Measurements from ENCODE around the gene IQGAP2.

Gene IQGAP2

DNA sequence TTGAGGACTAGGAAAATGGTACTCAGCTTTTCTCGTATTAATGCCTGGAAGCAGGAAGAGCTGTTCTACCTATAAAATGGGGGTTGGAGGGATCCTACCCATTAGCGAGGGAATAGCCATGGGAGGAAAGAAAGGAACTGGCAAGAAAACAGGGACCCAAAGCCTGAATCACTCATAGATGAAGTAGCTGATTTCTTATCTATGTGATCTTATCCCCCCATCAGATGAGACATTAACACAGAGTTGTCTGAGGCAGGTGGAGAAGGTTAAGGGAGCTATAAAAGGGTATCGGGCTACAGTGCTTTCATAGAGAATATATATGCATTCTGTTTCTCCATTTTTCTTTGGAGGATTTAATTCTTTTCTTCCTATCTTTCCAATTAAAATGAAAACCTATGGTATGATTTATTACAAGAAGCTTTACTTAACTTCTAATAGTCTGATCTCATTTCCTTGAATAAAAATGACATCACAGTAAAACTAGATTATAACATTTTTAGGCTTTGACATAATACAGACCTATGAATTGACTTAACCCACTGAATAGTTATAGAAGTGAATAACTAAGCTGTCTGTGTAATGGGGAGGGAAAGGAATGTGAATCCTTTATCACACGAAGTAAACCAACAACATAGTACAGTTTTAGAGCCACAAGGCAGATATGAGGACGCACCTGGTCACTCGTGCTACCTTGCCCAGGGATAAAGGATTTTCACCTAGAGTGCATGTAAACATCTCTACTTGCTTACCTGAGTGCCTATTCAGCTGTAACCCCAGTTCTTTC, 39.0 kb downstream of the IQGAP2 start:
- no peak overlapping the region for H3K9ac ChIP-seq (ENCODE audit: low read length)
- H3K9me3 ChIP-seq (ENCODE audit: control insufficient read depth, low read length) = peaks cover 9% of the 10 kb centered on the region
- H3K27me3 ChIP-seq (replicated peaks; ENCODE audit: control insufficient read depth, insufficient read depth, low read length) = peaks cover 6% of the 10 kb centered on the region
- DNase-seq (ENCODE audit: low read depth) = no peak
- no peaks in the 10 kb centered on the region for H3K36me3 ChIP-seq (ENCODE audit: control insufficient read depth, insufficient read depth, low read length, severe bottlenecking)
- no peaks in the 10 kb centered on the region for H3K4me1 ChIP-seq (ENCODE audit: control insufficient read depth, insufficient read depth, low read length)
- no peak overlapping the region for H3K4me3 ChIP-seq (ENCODE audit: low read length)

DNA sequence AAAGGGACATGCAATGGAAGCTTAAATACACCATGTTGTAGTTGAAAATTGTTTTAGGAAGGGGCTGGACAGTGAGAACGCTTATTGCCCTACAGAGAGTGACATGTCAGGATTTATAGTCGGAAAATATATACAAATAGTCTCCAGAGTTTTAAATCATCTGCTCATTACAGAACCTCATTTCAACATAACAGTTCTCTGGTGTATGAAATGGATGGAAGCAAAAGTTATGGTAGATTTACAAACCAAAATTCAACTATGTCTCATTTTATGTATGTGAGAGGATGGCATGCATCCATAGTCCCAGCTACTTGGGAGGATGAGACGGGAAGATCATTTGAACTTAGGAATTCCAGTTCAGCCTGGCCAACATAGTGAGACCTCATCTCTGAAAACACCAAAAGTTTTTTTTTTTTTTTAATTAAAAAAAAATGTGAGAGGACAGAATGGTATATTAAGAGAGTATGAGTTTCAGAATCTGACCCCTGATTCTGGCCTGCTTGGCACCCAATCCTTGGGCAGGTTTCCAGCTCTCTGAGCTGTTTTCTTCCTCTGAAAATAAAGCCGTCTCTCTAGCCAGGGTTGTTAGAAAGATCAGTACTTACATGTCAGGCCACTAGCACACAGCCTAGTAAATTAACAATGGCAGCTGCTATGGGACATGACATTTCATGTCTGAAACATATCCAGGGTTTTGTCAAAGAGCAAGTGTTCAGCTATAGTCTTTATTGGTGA, 40.1 kb downstream of the IQGAP2 start:
- no peaks in the 10 kb centered on the region for H3K4me1 ChIP-seq (ENCODE audit: control insufficient read depth, insufficient read depth, low read length)
- no peak overlapping the region for H3K9ac ChIP-seq (ENCODE audit: low read length)
- H3K27me3 ChIP-seq (replicated peaks; ENCODE audit: control insufficient read depth, insufficient read depth, low read length) = peaks cover 11% of the 10 kb centered on the region
- no peak for DNase-seq (ENCODE audit: low read depth)
- H3K9me3 ChIP-seq (ENCODE audit: control insufficient read depth, low read length) = peaks cover 9% of the 10 kb centered on the region
- no peak overlapping the region for H3K4me3 ChIP-seq (ENCODE audit: low read length)
- no peaks in the 10 kb centered on the region for H3K36me3 ChIP-seq (ENCODE audit: control insufficient read depth, insufficient read depth, low read length, severe bottlenecking)

GRCh38 chr5:76445063-76445462, 42.0 kb downstream of the IQGAP2 start:
- no peak overlapping the region for H3K9ac ChIP-seq (ENCODE audit: low read length)
- no peaks in the 10 kb centered on the region for H3K36me3 ChIP-seq (ENCODE audit: control insufficient read depth, insufficient read depth, low read length, severe bottlenecking)
- peaks cover 19% of the 10 kb centered on the region for H3K27me3 ChIP-seq (replicated peaks; ENCODE audit: control insufficient read depth, insufficient read depth, low read length)
- H3K4me1 ChIP-seq (ENCODE audit: control insufficient read depth, insufficient read depth, low read length) = no peaks in the 10 kb centered on the region
- H3K4me3 ChIP-seq (ENCODE audit: low read length) = no peak overlapping the region
- H3K9me3 ChIP-seq (ENCODE audit: control insufficient read depth, low read length) = peaks cover under 1% of the 10 kb centered on the region
- DNase-seq (ENCODE audit: low read depth) = no peak

GRCh38 chr5:76445830-76446229, 42.7 kb downstream of the IQGAP2 start:
- DNase-seq (ENCODE audit: low read depth) = no peak

GRCh38 chr5:76446776-76447175, 43.7 kb downstream of the IQGAP2 start:
- Histone ChIP-seq H3K4me1 (ENCODE audit: control insufficient read depth, insufficient read depth, low read length) (no peaks in the 10 kb centered on the region), H3K9ac (ENCODE audit: low read length) (no peak overlapping the region), H3K36me3 (ENCODE audit: control insufficient read depth, insufficient read depth, low read length, severe bottlenecking) (no peaks in the 10 kb centered on the region), H3K4me3 (ENCODE audit: low read length) (no peak overlapping the region), H3K9me3 (ENCODE audit: control insufficient read depth, low read length) (no peaks in the 10 kb centered on the region), H3K27me3 (replicated peaks; ENCODE audit: control insufficient read depth, insufficient read depth, low read length) (peaks cover 20% of the 10 kb centered on the region)
- DNase-seq (ENCODE audit: low read depth) = no peak

More at GRCh38 chr5:76445830-76446229, 42.7 kb downstream of the IQGAP2 start:
- Histone ChIP-seq H3K36me3 (ENCODE audit: control insufficient read depth, insufficient read depth, low read length, severe bottlenecking) (no peaks in the 10 kb centered on the region), H3K9ac (ENCODE audit: low read length) (no peak overlapping the region), H3K9me3 (ENCODE audit: control insufficient read depth, low read length) (no peaks in the 10 kb centered on the region), H3K27me3 (replicated peaks; ENCODE audit: control insufficient read depth, insufficient read depth, low read length) (peaks cover 23% of the 10 kb centered on the region), H3K4me1 (ENCODE audit: control insufficient read depth, insufficient read depth, low read length) (no peaks in the 10 kb centered on the region), H3K4me3 (ENCODE audit: low read length) (no peak overlapping the region)

GRCh38 chr5:76449606-76450005, 46.5 kb downstream of the IQGAP2 start:
- Histone ChIP-seq H3K36me3 (ENCODE audit: control insufficient read depth, insufficient read depth, low read length, severe bottlenecking) (no peaks in the 10 kb centered on the region), H3K4me1 (ENCODE audit: control insufficient read depth, insufficient read depth, low read length) (no peaks in the 10 kb centered on the region), H3K4me3 (ENCODE audit: low read length) (no peak overlapping the region), H3K9me3 (ENCODE audit: control insufficient read depth, low read length) (no peaks in the 10 kb centered on the region), H3K9ac (ENCODE audit: low read length) (no peak overlapping the region), H3K27me3 (replicated peaks; ENCODE audit: control insufficient read depth, insufficient read depth, low read length) (peaks cover 17% of the 10 kb centered on the region)
- no peak for DNase-seq (ENCODE audit: low read depth)

DNA sequence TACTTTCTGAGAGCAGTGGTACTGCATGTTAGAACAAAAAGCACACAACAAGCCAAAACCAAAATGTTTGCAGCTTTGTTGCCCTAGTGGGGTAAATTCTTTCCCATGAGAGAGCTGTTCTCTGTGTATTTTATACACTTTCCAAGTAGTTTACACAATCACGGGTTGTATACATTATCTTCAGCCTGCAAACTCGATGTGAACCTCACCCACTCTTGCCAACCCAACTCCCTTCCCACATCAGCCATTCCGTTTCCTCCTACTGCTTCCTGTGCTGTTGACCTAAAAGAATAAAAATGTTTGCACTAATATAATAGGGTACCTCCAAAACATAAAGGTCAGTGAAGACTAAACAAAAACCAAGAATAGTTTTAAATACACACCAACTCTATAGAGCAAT, 47.0 kb downstream of the IQGAP2 start:
- no peaks in the 10 kb centered on the region for H3K9me3 ChIP-seq (ENCODE audit: control insufficient read depth, low read length)
- no peaks in the 10 kb centered on the region for H3K36me3 ChIP-seq (ENCODE audit: control insufficient read depth, insufficient read depth, low read length, severe bottlenecking)
- no peak overlapping the region for H3K4me3 ChIP-seq (ENCODE audit: low read length)
- no peak for DNase-seq (ENCODE audit: low read depth)
- no peaks in the 10 kb centered on the region for H3K4me1 ChIP-seq (ENCODE audit: control insufficient read depth, insufficient read depth, low read length)
- no peak overlapping the region for H3K9ac ChIP-seq (ENCODE audit: low read length)
- H3K27me3 ChIP-seq (replicated peaks; ENCODE audit: control insufficient read depth, insufficient read depth, low read length) = peaks cover 17% of the 10 kb centered on the region

DNA sequence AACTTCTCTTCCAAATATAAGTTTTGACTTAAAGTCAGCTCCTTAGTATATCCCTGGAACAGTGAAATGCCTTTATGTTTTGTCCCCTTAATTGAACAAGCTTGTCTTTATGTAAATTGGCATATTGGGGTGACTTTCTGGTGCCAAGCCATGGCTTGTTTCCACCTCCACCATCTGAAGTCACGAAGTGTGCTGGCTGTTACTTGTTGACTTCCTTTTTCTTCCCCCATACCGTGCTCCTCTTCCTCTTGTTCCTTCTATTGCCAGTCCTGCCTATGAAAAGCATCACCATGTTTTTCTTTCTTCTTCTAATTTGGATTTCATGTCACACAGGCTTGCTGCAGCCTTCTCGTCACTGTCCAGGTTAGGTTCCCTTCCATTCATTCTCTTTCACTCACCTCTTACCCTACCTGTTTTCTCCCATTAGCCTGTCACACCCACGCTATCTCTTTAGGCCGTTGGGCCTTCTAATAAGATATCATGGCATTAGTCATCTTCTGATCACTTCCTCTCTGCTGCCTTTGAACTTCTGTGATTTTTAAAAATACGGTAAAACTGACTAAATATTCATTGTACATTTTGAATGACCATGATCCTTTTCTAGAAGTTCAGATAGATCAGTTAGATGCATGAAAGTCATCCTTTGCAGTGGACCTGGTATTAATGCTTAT, 48.1 kb downstream of the IQGAP2 start:
- Histone ChIP-seq H3K36me3 (ENCODE audit: control insufficient read depth, insufficient read depth, low read length, severe bottlenecking) (no peaks in the 10 kb centered on the region), H3K9me3 (ENCODE audit: control insufficient read depth, low read length) (no peaks in the 10 kb centered on the region), H3K4me1 (ENCODE audit: control insufficient read depth, insufficient read depth, low read length) (no peaks in the 10 kb centered on the region), H3K4me3 (ENCODE audit: low read length) (no peak overlapping the region), H3K27me3 (replicated peaks; ENCODE audit: control insufficient read depth, insufficient read depth, low read length) (peaks cover 17% of the 10 kb centered on the region), H3K9ac (ENCODE audit: low read length) (no peak overlapping the region)
- DNase-seq (ENCODE audit: low read depth) = no peak

DNA sequence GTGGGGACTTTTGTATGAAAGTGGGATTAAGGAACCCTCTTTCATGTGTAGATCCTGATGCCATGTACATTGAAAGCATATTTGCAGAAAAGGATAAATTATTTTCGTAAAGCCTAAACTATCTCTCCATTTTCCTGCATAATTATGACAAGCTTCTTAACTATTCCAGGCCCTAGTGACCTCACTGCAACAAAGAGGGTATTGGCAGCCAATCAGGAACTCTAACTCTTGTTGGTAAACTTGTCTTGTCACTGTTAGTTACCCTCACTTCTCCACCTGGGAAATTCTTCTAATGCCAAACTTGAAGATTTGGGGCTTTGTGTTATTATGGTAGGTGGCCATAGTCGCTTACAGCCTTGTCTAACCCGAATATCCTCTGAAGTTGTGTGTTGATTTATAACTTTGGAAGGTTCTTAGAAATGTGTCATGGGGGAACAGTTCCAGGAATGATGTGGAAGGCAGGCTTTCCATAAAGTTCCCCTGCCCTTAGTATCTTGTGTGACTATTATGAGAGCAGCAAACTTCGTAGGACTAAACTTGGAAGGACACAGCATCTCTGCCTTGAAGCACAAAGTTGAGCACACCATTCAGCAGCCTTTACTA, 52.5 kb downstream of the IQGAP2 start:
- no peak overlapping the region for H3K4me3 ChIP-seq (ENCODE audit: low read length)
- peaks cover 1% of the 10 kb centered on the region for H3K27me3 ChIP-seq (replicated peaks; ENCODE audit: control insufficient read depth, insufficient read depth, low read length)
- no peaks in the 10 kb centered on the region for H3K36me3 ChIP-seq (ENCODE audit: control insufficient read depth, insufficient read depth, low read length, severe bottlenecking)
- H3K9me3 ChIP-seq (ENCODE audit: control insufficient read depth, low read length) = no peaks in the 10 kb centered on the region
- H3K4me1 ChIP-seq (ENCODE audit: control insufficient read depth, insufficient read depth, low read length) = peaks cover 4% of the 10 kb centered on the region
- no peak overlapping the region for H3K9ac ChIP-seq (ENCODE audit: low read length)
- DNase-seq (ENCODE audit: low read depth) = no peak

DNA sequence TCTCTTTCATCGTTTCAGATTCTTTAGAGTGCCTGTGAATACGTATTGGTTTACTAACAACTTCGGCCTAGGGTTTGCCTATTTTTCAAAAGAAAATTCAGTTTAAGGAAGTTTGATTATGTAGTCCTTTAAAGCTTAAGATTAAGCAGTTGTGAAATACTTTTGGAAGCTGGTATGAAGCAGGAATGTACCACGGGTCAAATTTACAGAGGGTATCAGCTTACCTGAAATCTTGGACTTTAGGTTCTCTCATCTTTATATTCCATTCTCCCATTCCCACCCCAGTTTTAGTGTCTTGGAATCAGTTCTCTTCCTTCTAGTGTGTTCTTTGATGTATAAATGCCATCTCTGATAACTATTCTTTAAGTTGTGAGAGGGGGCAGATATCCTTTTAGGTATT, 53.2 kb downstream of the IQGAP2 start:
- no peaks in the 10 kb centered on the region for H3K36me3 ChIP-seq (ENCODE audit: control insufficient read depth, insufficient read depth, low read length, severe bottlenecking)
- peaks cover 4% of the 10 kb centered on the region for H3K4me1 ChIP-seq (ENCODE audit: control insufficient read depth, insufficient read depth, low read length)
- no peaks in the 10 kb centered on the region for H3K9me3 ChIP-seq (ENCODE audit: control insufficient read depth, low read length)
- no peak overlapping the region for H3K4me3 ChIP-seq (ENCODE audit: low read length)
- no peak for DNase-seq (ENCODE audit: low read depth)
- no peak overlapping the region for H3K9ac ChIP-seq (ENCODE audit: low read length)
- H3K27me3 ChIP-seq (replicated peaks; ENCODE audit: control insufficient read depth, insufficient read depth, low read length) = no peaks in the 10 kb centered on the region
